OCI-LY1 (cell line): Measurements from ENCODE around the gene TNFRSF1B.

Experiments
- H2AFZ ChIP-seq: fragments of 200-600 bp; sonication (generic), shearing (Covaris generic); 2 replicates; pipeline ENCODE4 v1.6.0; 2014; ENCODE audit warnings: antibody characterized with exemption, mild to moderate bottlenecking, low read length
- H3F3A ChIP-seq: fragments of 200-600 bp; sonication (generic), shearing (Covaris generic); 2 replicates; pipeline ENCODE4 v1.6.0; 2014; ENCODE audit warnings: mild to moderate bottlenecking, antibody characterized with exemption, low read length, moderate library complexity; ENCODE audit not compliant: insufficient read depth
- H3K27ac ChIP-seq: fragments of 200-600 bp; sonication (generic); 2 replicates; pipeline ENCODE4 v1.5.1; 2014; ENCODE audit warnings: low read length, mixed run types, mild to moderate bottlenecking, low read depth; ENCODE audit not compliant: poor library complexity, severe bottlenecking
- H3K27me3 ChIP-seq: fragments of 200-600 bp; sonication (generic); 2 replicates; pipeline ENCODE4 v1.6.0; 2014; ENCODE audit warnings: antibody characterized with exemption, mild to moderate bottlenecking, low read length, moderate library complexity; ENCODE audit not compliant: insufficient read depth
- H3K36me3 ChIP-seq: fragments of 200-600 bp; sonication (generic); 2 replicates; pipeline ENCODE4 v1.6.1; 2014; ENCODE audit warnings: mild to moderate bottlenecking, antibody characterized with exemption, low read length, moderate library complexity, mixed read lengths; ENCODE audit not compliant: insufficient read depth
- H3K4me1 ChIP-seq: fragments of 200-600 bp; sonication (generic); 2 replicates; pipeline ENCODE4 v1.5.1; 2014; ENCODE audit warnings: mild to moderate bottlenecking, low read length, moderate library complexity; ENCODE audit not compliant: insufficient read depth, severe bottlenecking
- H3K4me2 ChIP-seq: fragments of 200-600 bp; sonication (generic), shearing (Covaris generic); 2 replicates; pipeline ENCODE4 v1.6.1; 2014; ENCODE audit warnings: low read length
- H3K4me3 ChIP-seq: fragments of 200-600 bp; sonication (generic); 2 replicates; pipeline ENCODE4 v1.5.1; 2014; ENCODE audit warnings: low read length, low read depth, mild to moderate bottlenecking, mixed read lengths; ENCODE audit not compliant: poor library complexity, severe bottlenecking
- H3K79me2 ChIP-seq: fragments of 200-600 bp; shearing (Covaris generic); 2 replicates; pipeline ENCODE4 v1.6.1; 2016; ENCODE audit warnings: mixed run types, low read length, mixed read lengths; ENCODE audit not compliant: insufficient read depth
- H3K9ac ChIP-seq: fragments of 200-600 bp; sonication (generic), shearing (Covaris generic); 2 replicates; pipeline ENCODE4 v1.6.1; 2014; ENCODE audit warnings: mild to moderate bottlenecking, low read length, mixed read lengths
- H3K9me2 ChIP-seq: fragments of 200-600 bp; sonication (generic), shearing (Covaris generic); 2 replicates; pipeline ENCODE4 v1.6.1; 2014; ENCODE audit warnings: low read depth, mild to moderate bottlenecking, low read length, mixed read lengths
- H3K9me3 ChIP-seq: fragments of 200-600 bp; shearing (Covaris generic); 2 replicates; pipeline ENCODE4 v1.6.1; 2014; ENCODE audit warnings: low read length, mixed read lengths
- H4K20me1 ChIP-seq: fragments of 200-600 bp; sonication (generic), shearing (Covaris generic); 2 replicates; pipeline ENCODE4 v1.6.0; 2016; ENCODE audit warnings: mild to moderate bottlenecking, low read length; ENCODE audit not compliant: insufficient read depth
- CTCF ChIP-seq: fragments of 200-600 bp; sonication (generic), shearing (Covaris generic); IDR thresholded peaks from 2 replicates; pipeline ENCODE4 v1.5.1; 2017; ENCODE audit warnings: mild to moderate bottlenecking, antibody characterized with exemption, low read length, moderate library complexity, mixed read lengths
- EZH2 ChIP-seq: fragments of 200-600 bp; sonication (generic), shearing (Covaris generic); IDR thresholded peaks from 2 replicates; pipeline ENCODE4 v1.8.0; 2017; ENCODE audit warnings: borderline replicate concordance, mixed run types, mild to moderate bottlenecking, antibody characterized with exemption, low read length, moderate library complexity, mixed read lengths

Gene TNFRSF1B

GRCh38 chr1:12135612-12136011 lies 31.2 kb upstream of the TNFRSF1B start:
- H3K9ac ChIP-seq, result no peak overlapping the region
- no peaks in the 10 kb centered on the region for H3K36me3 ChIP-seq
- H3F3A ChIP-seq, result no peaks in the 10 kb centered on the region
- 0 out of 2 replicates have a peak, but pooled peaks cover 14% of the 10 kb centered on the region for H3K27me3 ChIP-seq
- no peaks in the 10 kb centered on the region for H3K4me1 ChIP-seq
- no peak overlapping the region for H3K4me2 ChIP-seq
- no peak overlapping the region for H3K27ac ChIP-seq
- no peaks in the 10 kb centered on the region for H3K79me2 ChIP-seq
- no peak overlapping the region for H3K4me3 ChIP-seq
- H3K9me2 ChIP-seq, result no peaks in the 10 kb centered on the region
- no peak for TF ChIP-seq EZH2
- no peak for TF ChIP-seq CTCF
- no peaks in the 10 kb centered on the region for H3K9me3 ChIP-seq
- H2AFZ ChIP-seq, result no peak overlapping the region
- H4K20me1 ChIP-seq, result no peaks in the 10 kb centered on the region

- Histone ChIP-seq H3K36me3 (no peaks in the 10 kb centered on the region), H3K9me2 (no peaks in the 10 kb centered on the region), H2AFZ (no peak overlapping the region), H3K4me2 (no peak overlapping the region), H3F3A (no peaks in the 10 kb centered on the region), H3K9ac (no peak overlapping the region), H3K27ac (no peak overlapping the region), H4K20me1 (no peaks in the 10 kb centered on the region), H3K9me3 (no peaks in the 10 kb centered on the region), H3K79me2 (no peaks in the 10 kb centered on the region), H3K27me3 (0 out of 2 replicates have a peak, but pooled peaks cover 14% of the 10 kb centered on the region), H3K4me3 (no peak overlapping the region), H3K4me1 (no peaks in the 10 kb centered on the region)
- TF ChIP-seq CTCF, result no peak
- TF ChIP-seq EZH2, result no peak
These were observed 29.7 kb upstream of the TNFRSF1B start for GRCh38 chr1:12136916-12137610.

- H3K36me3 ChIP-seq, result no peaks in the 10 kb centered on the region
- peaks cover 14% of the 10 kb centered on the region; the same call in 1 of the 2 replicates for H3K27me3 ChIP-seq
- no peak overlapping the region for H3K27ac ChIP-seq
- H3K9me2 ChIP-seq, result no peaks in the 10 kb centered on the region
- TF ChIP-seq CTCF (no peak), EZH2 (no peak)
- H3K4me3 ChIP-seq, result no peak overlapping the region
- H3K79me2 ChIP-seq, result no peaks in the 10 kb centered on the region
- H4K20me1 ChIP-seq, result no peaks in the 10 kb centered on the region
- H3K4me1 ChIP-seq, result peaks cover 3% of the 10 kb centered on the region
- H3K9me3 ChIP-seq, result no peaks in the 10 kb centered on the region
- no peak overlapping the region for H3K4me2 ChIP-seq
- H2AFZ ChIP-seq, result no peak overlapping the region
- H3F3A ChIP-seq, result no peaks in the 10 kb centered on the region
- H3K9ac ChIP-seq, result no peak overlapping the region
These were observed 28.3 kb upstream of the TNFRSF1B start for GRCh38 chr1:12138196-12139168.
